ENCODE data around the gene C6orf89.

The C6orf89 gene

DNA sequence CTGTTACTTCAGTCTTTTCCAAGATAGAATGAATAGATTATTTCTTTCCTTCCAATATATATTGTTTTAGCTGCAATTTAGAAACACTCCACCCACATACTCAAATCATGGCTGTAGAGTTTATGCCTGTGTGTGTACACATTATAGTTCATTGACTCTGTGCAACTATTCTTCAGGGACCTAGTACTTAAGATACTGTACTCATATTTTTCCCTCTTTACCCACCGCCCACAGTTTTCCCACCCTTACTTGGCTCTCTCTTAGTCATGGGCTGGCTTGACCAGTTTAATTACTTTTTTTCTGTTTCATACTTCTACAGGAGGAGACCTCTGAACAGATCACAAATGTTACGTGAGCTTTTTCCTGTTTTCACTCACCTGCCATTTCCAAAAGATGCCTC, 30.4 kb downstream of the C6orf89 start:
- Histone ChIP-seq H3K27ac (ENCODE audit: low read depth, low read length, poor library complexity, severe bottlenecking) (no peak overlapping the region), H4K20me1 (ENCODE audit: insufficient read depth, low read length) (no peaks in the 10 kb centered on the region)

DNA sequence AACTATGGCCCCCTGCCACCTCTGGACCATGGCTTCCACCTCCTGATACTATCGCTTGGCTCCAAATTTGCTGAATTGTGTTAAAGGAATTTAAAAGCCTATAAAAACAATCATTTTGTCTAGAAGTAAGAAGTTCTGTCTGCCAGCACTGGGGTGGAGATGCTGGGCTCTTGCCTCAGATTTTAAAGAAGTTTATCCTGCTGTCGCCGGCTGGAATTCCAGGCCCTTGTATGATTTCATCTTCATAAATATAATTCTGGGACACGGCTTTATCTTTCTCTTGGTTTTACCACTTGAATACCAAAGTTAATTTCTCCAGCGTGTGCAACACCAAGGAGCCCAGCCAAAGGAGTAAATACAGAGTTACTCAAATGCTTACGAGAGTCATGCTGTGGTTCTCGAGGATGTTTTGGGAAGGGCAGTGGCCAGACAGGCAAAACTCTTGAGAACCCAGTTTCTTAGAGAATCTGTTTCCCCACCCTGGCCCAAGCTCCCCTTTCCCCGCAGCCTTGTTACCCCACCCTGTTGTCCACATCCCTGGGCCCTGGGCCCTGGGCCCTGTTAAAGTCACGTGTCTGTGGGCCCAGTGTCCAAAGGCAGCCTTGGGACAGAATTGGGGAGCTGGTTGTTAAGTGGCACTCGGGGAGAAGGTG, 31.9 kb downstream of the C6orf89 start:
- Histone ChIP-seq H3K27ac (ENCODE audit: low read depth, low read length, poor library complexity, severe bottlenecking) (no peak overlapping the region), H3K9me2 (ENCODE audit: low read depth, low read length) (no peaks in the 10 kb centered on the region), H3K4me2 (ENCODE audit: low read length) (no peak overlapping the region), H3K79me2 (ENCODE audit: insufficient read depth, low read length) (no peaks in the 10 kb centered on the region), H3K4me3 (ENCODE audit: low read depth, low read length, poor library complexity, severe bottlenecking) (no peak overlapping the region), H3F3A (ENCODE audit: insufficient read depth, low read length) (no peaks in the 10 kb centered on the region), H4K20me1 (ENCODE audit: insufficient read depth, low read length) (no peaks in the 10 kb centered on the region), H3K27me3 (ENCODE audit: insufficient read depth, low read length) (no peaks in the 10 kb centered on the region), H3K9me3 (ENCODE audit: low read length) (no peaks in the 10 kb centered on the region), H2AFZ (ENCODE audit: low read length) (no peak overlapping the region), H3K4me1 (ENCODE audit: insufficient read depth, low read length, severe bottlenecking) (no peaks in the 10 kb centered on the region), H3K9ac (ENCODE audit: low read length) (no peak overlapping the region), H3K36me3 (ENCODE audit: insufficient read depth, low read length) (peaks cover 89% of the 10 kb centered on the region)
- TF ChIP-seq, protein P1, sequence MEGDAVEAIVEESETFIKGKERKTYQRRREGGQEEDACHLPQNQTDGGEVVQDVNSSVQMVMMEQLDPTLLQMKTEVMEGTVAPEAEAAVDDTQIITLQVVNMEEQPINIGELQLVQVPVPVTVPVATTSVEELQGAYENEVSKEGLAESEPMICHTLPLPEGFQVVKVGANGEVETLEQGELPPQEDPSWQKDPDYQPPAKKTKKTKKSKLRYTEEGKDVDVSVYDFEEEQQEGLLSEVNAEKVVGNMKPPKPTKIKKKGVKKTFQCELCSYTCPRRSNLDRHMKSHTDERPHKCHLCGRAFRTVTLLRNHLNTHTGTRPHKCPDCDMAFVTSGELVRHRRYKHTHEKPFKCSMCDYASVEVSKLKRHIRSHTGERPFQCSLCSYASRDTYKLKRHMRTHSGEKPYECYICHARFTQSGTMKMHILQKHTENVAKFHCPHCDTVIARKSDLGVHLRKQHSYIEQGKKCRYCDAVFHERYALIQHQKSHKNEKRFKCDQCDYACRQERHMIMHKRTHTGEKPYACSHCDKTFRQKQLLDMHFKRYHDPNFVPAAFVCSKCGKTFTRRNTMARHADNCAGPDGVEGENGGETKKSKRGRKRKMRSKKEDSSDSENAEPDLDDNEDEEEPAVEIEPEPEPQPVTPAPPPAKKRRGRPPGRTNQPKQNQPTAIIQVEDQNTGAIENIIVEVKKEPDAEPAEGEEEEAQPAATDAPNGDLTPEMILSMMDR (IDR thresholded peaks at IDR 0.05; ENCODE audit: low read length), result no peak
- TF ChIP-seq EZH2 (IDR thresholded peaks at IDR 0.05; ENCODE audit: borderline replicate concordance, low read length), result no peak

More for the DNA sequence above, 30.4 kb downstream of the C6orf89 start:
- Histone ChIP-seq H3K4me1 (ENCODE audit: insufficient read depth, low read length, severe bottlenecking) (no peaks in the 10 kb centered on the region), H3K27me3 (ENCODE audit: insufficient read depth, low read length) (no peaks in the 10 kb centered on the region), H3K9me2 (ENCODE audit: low read depth, low read length) (no peaks in the 10 kb centered on the region), H3K36me3 (ENCODE audit: insufficient read depth, low read length) (peaks cover 91% of the 10 kb centered on the region), H3K9ac (ENCODE audit: low read length) (no peak overlapping the region), H2AFZ (ENCODE audit: low read length) (no peak overlapping the region), H3K4me3 (ENCODE audit: low read depth, low read length, poor library complexity, severe bottlenecking) (no peak overlapping the region), H3K4me2 (ENCODE audit: low read length) (no peak overlapping the region), H3F3A (ENCODE audit: insufficient read depth, low read length) (no peaks in the 10 kb centered on the region), H3K79me2 (ENCODE audit: insufficient read depth, low read length) (no peaks in the 10 kb centered on the region), H3K9me3 (ENCODE audit: low read length) (no peaks in the 10 kb centered on the region)
- TF ChIP-seq, protein P1 (IDR thresholded peaks at IDR 0.05; ENCODE audit: low read length), result no peak
- TF ChIP-seq EZH2 (IDR thresholded peaks at IDR 0.05; ENCODE audit: borderline replicate concordance, low read length), result no peak

DNA sequence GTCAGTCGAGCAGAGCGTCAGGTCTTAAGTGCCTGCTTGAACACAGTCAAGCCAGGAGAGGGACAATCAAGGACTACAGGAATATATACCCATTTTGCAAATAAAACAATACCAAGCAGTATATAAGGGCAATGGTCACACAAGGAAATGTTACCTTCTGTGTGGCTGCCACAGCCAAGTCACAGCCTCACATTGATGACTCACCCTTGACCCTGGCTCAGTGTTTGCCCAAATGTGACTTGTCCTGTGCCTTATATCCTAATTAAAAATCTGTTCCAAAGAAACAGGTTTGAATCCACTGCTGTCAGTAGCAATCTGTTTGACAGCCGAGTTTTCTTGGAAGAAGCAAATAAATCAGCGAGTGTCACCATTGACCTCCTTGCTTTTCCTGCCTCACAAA, 34.3 kb downstream of the C6orf89 start:
- Histone ChIP-seq H3F3A (ENCODE audit: insufficient read depth, low read length) (no peaks in the 10 kb centered on the region), H3K27me3 (ENCODE audit: insufficient read depth, low read length) (no peaks in the 10 kb centered on the region), H2AFZ (ENCODE audit: low read length) (no peak overlapping the region), H3K9ac (ENCODE audit: low read length) (no peak overlapping the region), H3K79me2 (ENCODE audit: insufficient read depth, low read length) (no peaks in the 10 kb centered on the region), H3K4me2 (ENCODE audit: low read length) (no peak overlapping the region), H3K36me3 (ENCODE audit: insufficient read depth, low read length) (peaks cover 79% of the 10 kb centered on the region), H3K4me1 (ENCODE audit: insufficient read depth, low read length, severe bottlenecking) (no peaks in the 10 kb centered on the region), H4K20me1 (ENCODE audit: insufficient read depth, low read length) (no peaks in the 10 kb centered on the region), H3K9me2 (ENCODE audit: low read depth, low read length) (no peaks in the 10 kb centered on the region), H3K4me3 (ENCODE audit: low read depth, low read length, poor library complexity, severe bottlenecking) (no peak overlapping the region), H3K9me3 (ENCODE audit: low read length) (no peaks in the 10 kb centered on the region), H3K27ac (ENCODE audit: low read depth, low read length, poor library complexity, severe bottlenecking) (no peak overlapping the region)
- TF ChIP-seq, protein P1 (IDR thresholded peaks at IDR 0.05; ENCODE audit: low read length), result no peak
- no peak for TF ChIP-seq EZH2 (IDR thresholded peaks at IDR 0.05; ENCODE audit: borderline replicate concordance, low read length)

Measured in OCI-LY1 (cell line).